Neural cell (in vitro differentiated cells): Measurements from ENCODE around the gene KLF13. TPM values are rescaled to one million over a fixed set of nuclear protein-coding genes. Genes with fewer than 3 reads are reported as not detected.

Experiments
- H2AFZ ChIP-seq: fragments of 200-600, 300-800 bp; sonication (generic), shearing (Covaris generic); 2 replicates; pipeline ENCODE4 v1.6.0; 2014; ENCODE audit warnings: low read depth, mild to moderate bottlenecking, antibody characterized with exemption, low read length, moderate library complexity
- H3F3A ChIP-seq: fragments of 200-600 bp; shearing (Covaris generic); 2 replicates; pipeline ENCODE4 v1.6.1; 2016; ENCODE audit warnings: mild to moderate bottlenecking, moderate library complexity, mixed read lengths, antibody characterized with exemption, low read length; ENCODE audit not compliant: insufficient read depth, poor library complexity, severe bottlenecking
- H3K27ac ChIP-seq: fragments of 200-600, 300-800 bp; sonication (generic), shearing (Covaris generic); 2 replicates; pipeline ENCODE4 v1.5.1; 2014; ENCODE audit warnings: mild to moderate bottlenecking, low read length, moderate library complexity
- H3K27me3 ChIP-seq: fragments of 300-800, 200-600 bp; sonication (generic), shearing (Covaris generic); 2 replicates; pipeline ENCODE4 v1.6.0; 2014; ENCODE audit warnings: mild to moderate bottlenecking, low read depth, low read length, moderate library complexity; ENCODE audit not compliant: insufficient read depth
- H3K36me3 ChIP-seq: fragments of 300-800, 200-600 bp; sonication (generic), shearing (Covaris generic); 2 replicates; pipeline ENCODE4 v1.5.1; 2014; ENCODE audit warnings: mild to moderate bottlenecking, antibody characterized with exemption, low read length, moderate library complexity; ENCODE audit not compliant: insufficient read depth
- H3K4me2 ChIP-seq: fragments of 300-800, 200-600 bp; sonication (generic), shearing (Covaris generic); 2 replicates; pipeline ENCODE4 v1.6.0; 2014; ENCODE audit warnings: mild to moderate bottlenecking, low read length
- H3K4me3 ChIP-seq: fragments of 300-800, 200-600 bp; sonication (generic), shearing (Covaris generic); 2 replicates; pipeline ENCODE4 v1.5.1; 2014; ENCODE audit warnings: mild to moderate bottlenecking, low read length, moderate library complexity
- H3K79me2 ChIP-seq: fragments of 200-600 bp; shearing (Covaris generic); replicated peaks from 2 replicates; pipeline ENCODE4 v1.6.0; 2014; ENCODE audit warnings: mild to moderate bottlenecking, low read length, moderate library complexity; ENCODE audit not compliant: insufficient read depth
- H3K9ac ChIP-seq: fragments of 300-800, 200-600 bp; sonication (generic), shearing (Covaris generic); 2 replicates; pipeline ENCODE4 v1.6.1; 2016; ENCODE audit warnings: mild to moderate bottlenecking, low read length, mixed read lengths
- H3K9me2 ChIP-seq: fragments of 200-600 bp; shearing (Covaris generic); 2 replicates; pipeline ENCODE4 v1.6.1; 2016; ENCODE audit warnings: mild to moderate bottlenecking, low read length, mixed read lengths; ENCODE audit not compliant: insufficient read depth
- H3K9me3 ChIP-seq: fragments of 200-600, 300-800 bp; sonication (generic), shearing (Covaris generic); 2 replicates; pipeline ENCODE4 v1.6.1; 2016; ENCODE audit warnings: mild to moderate bottlenecking, mixed run types, low read length, moderate library complexity, mixed read lengths
- H4K20me1 ChIP-seq: fragments of 200-600 bp; shearing (Covaris generic); 2 replicates; pipeline ENCODE4 v1.6.1; 2016; ENCODE audit warnings: mild to moderate bottlenecking, mixed run types; ENCODE audit not compliant: insufficient read depth
- EP300 ChIP-seq: fragments of 450-650 bp; conservative IDR thresholded peaks from 2 replicates; pipeline ENCODE4 v1.6.1; 2014; ENCODE audit warnings: antibody characterized with exemption, mild to moderate bottlenecking, moderate library complexity; ENCODE audit not compliant: poor library complexity, severe bottlenecking
- EZH2 ChIP-seq: fragments of 200-600, 300-800 bp; shearing (Covaris generic), sonication (generic); IDR thresholded peaks from 2 replicates; pipeline ENCODE4 v1.6.1; 2014; ENCODE audit warnings: antibody characterized with exemption, low read length, borderline replicate concordance, mild to moderate bottlenecking; ENCODE audit not compliant: insufficient read depth, poor library complexity, severe bottlenecking
- MXI1 ChIP-seq: fragments of 450-650 bp; conservative IDR thresholded peaks from 2 replicates; pipeline ENCODE4 v1.6.1; 2014; ENCODE audit warnings: antibody characterized with exemption, mild to moderate bottlenecking; ENCODE audit not compliant: poor library complexity, severe bottlenecking
- POLR2AphosphoS5 ChIP-seq: IDR thresholded peaks from 2 replicates; pipeline ENCODE4 v1.6.1; 2012
- RAD21 ChIP-seq: fragments of 450-650 bp; conservative IDR thresholded peaks from 2 replicates; pipeline ENCODE4 v1.6.1; 2014; ENCODE audit warnings: antibody characterized with exemption, mild to moderate bottlenecking, moderate library complexity
- REST ChIP-seq: IDR thresholded peaks from 2 replicates; pipeline ENCODE4 v1.6.1; 2012; ENCODE audit warnings: borderline replicate concordance
- SMC3 ChIP-seq: fragments of 450-650 bp; conservative IDR thresholded peaks from 2 replicates; pipeline ENCODE4 v1.6.1; 2014; ENCODE audit warnings: antibody characterized with exemption, mild to moderate bottlenecking, moderate library complexity; ENCODE audit not compliant: poor library complexity
- TAF1 ChIP-seq: IDR thresholded peaks from 2 replicates; pipeline ENCODE4 v1.6.1; 2012; ENCODE audit warnings: low read depth
- polyA plus RNA-seq: library from polyadenylated mRNA; depleted of rRNA; stranded (reverse); fragments of >200 nt; gene quantifications from 2 replicates; pipeline ENCODE4 v1.2.3, GENCODE V29; 2014
- TF ChIP-seq, protein P1 (sequence below): fragments of 450-650 bp; IDR thresholded peaks from 2 replicates; pipeline ENCODE4 v1.5.1; 2014; ENCODE audit warnings: antibody characterized with exemption, mild to moderate bottlenecking, moderate library complexity; ENCODE audit not compliant: poor library complexity, severe bottlenecking

The KLF13 gene
- polyA plus RNA-seq, 1 donor from 2014 or later, result 17.0 TPM

DNA sequence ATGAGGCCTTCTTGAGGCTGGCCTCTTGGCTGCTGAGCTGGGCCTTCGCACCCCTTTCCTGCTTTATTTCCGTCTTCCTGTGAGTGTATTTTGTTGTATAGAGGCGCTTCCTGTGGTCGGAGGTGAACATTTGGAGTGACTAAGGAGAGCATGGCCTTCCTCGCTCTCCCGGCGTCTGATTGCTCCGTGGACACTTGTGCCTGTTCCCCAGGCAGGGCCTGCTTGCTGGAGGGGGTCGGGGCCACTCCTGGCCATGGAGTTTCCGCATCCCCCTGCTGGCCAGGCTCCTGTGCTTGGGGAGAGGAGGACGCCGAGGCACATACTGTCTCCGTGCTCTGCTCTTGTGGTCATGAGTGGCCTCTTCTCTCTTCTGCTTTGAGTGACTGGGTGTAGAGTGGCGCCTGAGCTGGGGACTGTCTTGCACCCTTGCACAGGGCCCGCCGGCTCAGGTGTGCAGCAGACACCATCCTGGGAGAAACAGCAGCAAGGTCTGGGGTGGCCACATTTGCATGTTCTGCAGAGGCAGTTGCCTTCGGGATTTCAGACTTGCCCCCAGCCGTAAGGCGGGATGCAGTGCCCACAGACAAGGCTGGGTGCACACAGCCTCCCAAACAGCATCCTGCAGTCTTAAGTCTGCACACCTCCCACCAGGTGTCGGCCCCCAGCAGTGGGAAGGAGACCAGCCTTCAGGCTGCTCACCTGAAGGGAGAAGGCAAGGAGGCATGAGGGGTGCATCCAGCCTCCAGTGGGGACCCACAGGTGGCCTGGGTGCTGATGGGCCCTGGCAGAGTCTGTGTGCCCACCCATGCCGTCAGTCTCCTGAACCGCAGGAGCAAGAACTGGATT, 16.4 kb downstream of the KLF13 start:
- H3K27me3 ChIP-seq, result no peaks in the 10 kb centered on the region
- no peaks in the 10 kb centered on the region for H3F3A ChIP-seq
- no peak overlapping the region for H3K4me3 ChIP-seq
- H4K20me1 ChIP-seq, result peaks cover 20% of the 10 kb centered on the region
- no peak overlapping the region for H2AFZ ChIP-seq
- H3K9me2 ChIP-seq, result no peaks in the 10 kb centered on the region
- no peak overlapping the region for H3K9ac ChIP-seq
- H3K9me3 ChIP-seq, result no peaks in the 10 kb centered on the region
- H3K27ac ChIP-seq, result no peak overlapping the region
- no peaks in the 10 kb centered on the region for H3K36me3 ChIP-seq
- no peak overlapping the region for H3K4me2 ChIP-seq
- no peak for TF ChIP-seq MXI1
- TF ChIP-seq EZH2, result no peak
- TF ChIP-seq TAF1, result no peak
- TF ChIP-seq, protein P1, sequence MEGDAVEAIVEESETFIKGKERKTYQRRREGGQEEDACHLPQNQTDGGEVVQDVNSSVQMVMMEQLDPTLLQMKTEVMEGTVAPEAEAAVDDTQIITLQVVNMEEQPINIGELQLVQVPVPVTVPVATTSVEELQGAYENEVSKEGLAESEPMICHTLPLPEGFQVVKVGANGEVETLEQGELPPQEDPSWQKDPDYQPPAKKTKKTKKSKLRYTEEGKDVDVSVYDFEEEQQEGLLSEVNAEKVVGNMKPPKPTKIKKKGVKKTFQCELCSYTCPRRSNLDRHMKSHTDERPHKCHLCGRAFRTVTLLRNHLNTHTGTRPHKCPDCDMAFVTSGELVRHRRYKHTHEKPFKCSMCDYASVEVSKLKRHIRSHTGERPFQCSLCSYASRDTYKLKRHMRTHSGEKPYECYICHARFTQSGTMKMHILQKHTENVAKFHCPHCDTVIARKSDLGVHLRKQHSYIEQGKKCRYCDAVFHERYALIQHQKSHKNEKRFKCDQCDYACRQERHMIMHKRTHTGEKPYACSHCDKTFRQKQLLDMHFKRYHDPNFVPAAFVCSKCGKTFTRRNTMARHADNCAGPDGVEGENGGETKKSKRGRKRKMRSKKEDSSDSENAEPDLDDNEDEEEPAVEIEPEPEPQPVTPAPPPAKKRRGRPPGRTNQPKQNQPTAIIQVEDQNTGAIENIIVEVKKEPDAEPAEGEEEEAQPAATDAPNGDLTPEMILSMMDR, result no peak
- TF ChIP-seq POLR2AphosphoS5, result no peak
- TF ChIP-seq REST, result no peak
- TF ChIP-seq SMC3, result no peak
- no peak for TF ChIP-seq RAD21
- TF ChIP-seq EP300, result no peak
- H3K79me2 ChIP-seq, result peaks cover 48% of the 10 kb centered on the region

DNA sequence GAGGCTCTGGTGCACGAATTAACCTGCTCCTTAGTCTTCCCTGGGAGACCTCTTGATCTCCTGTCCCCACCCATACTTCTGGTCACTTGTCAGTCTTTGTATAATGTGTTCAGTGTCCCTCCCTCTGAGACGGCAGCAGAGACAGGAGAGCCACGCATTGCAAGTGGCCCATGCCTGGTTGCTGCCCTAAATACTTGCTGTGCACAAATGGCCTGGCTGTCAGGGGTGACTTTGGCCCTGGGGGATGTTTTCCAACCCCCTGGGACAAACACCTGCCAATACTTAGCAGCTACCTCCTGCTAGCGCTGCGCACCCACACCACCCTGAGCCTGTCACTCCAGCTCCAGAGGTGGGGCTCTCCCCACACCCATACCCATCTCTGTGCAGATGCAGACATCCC, 17.2 kb downstream of the KLF13 start:
- Histone ChIP-seq H3K27me3 (no peaks in the 10 kb centered on the region), H3K27ac (no peak overlapping the region), H3K9ac (no peak overlapping the region), H3F3A (no peaks in the 10 kb centered on the region), H3K9me3 (no peaks in the 10 kb centered on the region), H2AFZ (no peak overlapping the region), H3K79me2 (peaks cover 40% of the 10 kb centered on the region), H4K20me1 (peaks cover 20% of the 10 kb centered on the region), H3K4me2 (no peak overlapping the region), H3K4me3 (no peak overlapping the region), H3K9me2 (no peaks in the 10 kb centered on the region), H3K36me3 (no peaks in the 10 kb centered on the region)
- TF ChIP-seq TAF1 (no peak), RAD21 (no peak), POLR2AphosphoS5 (no peak), EP300 (no peak)
- TF ChIP-seq, protein P1, result no peak
